ENCODE results near the gene FBN3.

DNA sequence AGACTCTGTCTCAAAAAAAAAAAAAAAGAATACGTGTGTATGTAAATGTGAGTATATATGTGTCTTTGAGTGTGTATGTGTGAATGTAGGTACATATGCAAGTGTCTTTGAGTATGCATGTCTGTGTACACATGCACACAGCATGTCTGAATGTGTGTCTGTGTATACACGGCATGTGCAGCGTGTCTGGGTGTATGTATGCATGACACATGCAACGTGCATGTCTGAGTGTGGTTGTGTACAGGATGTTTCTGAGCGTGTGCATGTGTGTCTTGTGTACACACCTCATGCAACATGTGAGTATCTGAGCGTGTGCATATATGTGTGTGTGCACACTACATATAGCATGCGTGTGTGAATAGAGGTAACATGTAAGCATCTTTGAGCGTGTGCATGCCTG, 20.8 kb downstream of the FBN3 start:
- TF ChIP-seq, protein P1, sequence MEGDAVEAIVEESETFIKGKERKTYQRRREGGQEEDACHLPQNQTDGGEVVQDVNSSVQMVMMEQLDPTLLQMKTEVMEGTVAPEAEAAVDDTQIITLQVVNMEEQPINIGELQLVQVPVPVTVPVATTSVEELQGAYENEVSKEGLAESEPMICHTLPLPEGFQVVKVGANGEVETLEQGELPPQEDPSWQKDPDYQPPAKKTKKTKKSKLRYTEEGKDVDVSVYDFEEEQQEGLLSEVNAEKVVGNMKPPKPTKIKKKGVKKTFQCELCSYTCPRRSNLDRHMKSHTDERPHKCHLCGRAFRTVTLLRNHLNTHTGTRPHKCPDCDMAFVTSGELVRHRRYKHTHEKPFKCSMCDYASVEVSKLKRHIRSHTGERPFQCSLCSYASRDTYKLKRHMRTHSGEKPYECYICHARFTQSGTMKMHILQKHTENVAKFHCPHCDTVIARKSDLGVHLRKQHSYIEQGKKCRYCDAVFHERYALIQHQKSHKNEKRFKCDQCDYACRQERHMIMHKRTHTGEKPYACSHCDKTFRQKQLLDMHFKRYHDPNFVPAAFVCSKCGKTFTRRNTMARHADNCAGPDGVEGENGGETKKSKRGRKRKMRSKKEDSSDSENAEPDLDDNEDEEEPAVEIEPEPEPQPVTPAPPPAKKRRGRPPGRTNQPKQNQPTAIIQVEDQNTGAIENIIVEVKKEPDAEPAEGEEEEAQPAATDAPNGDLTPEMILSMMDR (IDR thresholded peaks at IDR 0.05): no peak
- no peak for TF ChIP-seq POLR2A (IDR thresholded peaks at IDR 0.05)

Data from testis (tissue), 2 donors.